Hematopoietic multipotent progenitor cell treated with erythropoietin and hydrocortisone succinate and interleukin-3 and kit ligand, for 15 days (in vitro differentiated cells): ENCODE data around the gene SGTA.

Source experiments
- DNase-seq: peaks from one replicate; pipeline ENCODE4 v3.0.0-alpha.2; 2015; ENCODE audit warnings: low spot score

SGTA gene

GRCh38 chr19:2809387-2810140 lies 26.5 kb upstream of the SGTA start:
- DNase-seq, result no peak

- DNase-seq, result no peak
Measured at GRCh38 chr19:2808129-2808941, 25.3 kb upstream of the SGTA start.

GRCh38 chr19:2807379-2808128 lies 24.5 kb upstream of the SGTA start:
- DNase-seq, result no peak

GRCh38 chr19:2806736-2807378 lies 23.8 kb upstream of the SGTA start:
- DNase-seq, result no peak

DNA sequence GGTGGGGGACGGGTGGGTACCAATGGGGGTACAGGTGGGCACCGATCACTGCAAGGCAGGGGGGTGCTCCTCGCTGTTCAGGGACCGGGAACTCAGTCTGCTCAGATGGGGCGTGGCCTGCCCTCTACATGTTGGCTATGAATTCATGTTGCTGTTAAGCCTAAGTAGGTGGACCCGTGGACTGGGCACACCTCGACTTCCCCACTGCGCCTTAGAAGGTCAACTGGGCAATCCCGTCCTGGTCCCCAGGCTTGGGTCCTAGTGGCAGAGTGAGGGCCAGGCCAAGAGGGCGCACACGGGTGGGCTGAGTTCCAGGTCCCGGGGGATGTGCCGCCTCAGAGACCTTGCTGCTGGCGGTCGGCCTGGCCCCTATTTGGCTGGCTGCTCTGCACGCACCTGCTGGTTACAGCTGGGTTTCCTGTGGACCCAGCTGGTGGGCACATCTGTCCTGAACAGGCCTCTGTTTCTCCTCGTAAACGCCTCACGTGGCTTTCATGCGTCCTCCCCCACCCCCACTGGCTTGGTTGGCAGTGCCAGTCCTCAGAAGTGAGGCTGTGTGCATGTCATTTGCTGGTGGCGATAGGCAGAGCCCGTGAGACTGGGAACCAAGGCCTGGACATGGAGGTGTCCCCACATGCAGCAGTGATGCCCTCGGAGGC lies 23.0 kb upstream of the SGTA start:
- DNase-seq, result no peak

GRCh38 chr19:2805261-2805900 lies 22.3 kb upstream of the SGTA start:
- no peak for DNase-seq

GRCh38 chr19:2804156-2805004 lies 21.3 kb upstream of the SGTA start:
- no peak for DNase-seq

DNA sequence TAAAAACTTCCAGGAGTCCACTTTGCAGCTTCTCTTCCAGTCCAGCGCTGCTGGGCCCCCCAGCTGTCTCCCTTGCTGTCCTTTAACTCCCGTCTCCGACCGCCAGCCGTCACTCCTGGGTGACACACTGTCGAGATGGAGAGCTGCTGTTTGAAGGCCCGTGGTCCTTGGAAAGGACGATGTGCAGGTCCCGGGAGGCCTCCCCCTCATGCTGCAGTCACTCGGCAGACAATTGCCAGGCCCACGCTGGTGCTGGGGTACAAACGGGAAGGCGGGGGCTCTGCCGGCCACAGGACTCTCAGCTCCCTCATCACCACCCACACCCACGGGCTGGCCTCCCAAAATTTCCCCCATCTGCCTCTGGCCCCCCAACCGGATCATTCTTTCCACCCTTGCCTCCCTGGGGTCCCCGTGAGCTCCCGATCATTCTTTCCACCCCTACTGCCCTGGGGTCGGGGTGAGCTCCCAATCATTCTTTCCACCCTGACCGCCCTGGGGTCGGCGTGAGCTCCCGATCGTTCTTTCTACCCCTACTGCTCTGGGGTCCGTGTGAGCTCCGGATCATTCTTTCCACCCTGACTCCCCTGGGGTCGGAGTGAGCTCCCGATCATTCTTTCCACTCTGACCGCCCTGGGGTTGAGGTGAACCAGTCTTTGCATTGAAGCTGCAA lies 20.5 kb upstream of the SGTA start:
- no peak for DNase-seq

GRCh38 chr19:2802826-2803225 lies 19.8 kb upstream of the SGTA start:
- no peak for DNase-seq

GRCh38 chr19:2800506-2800905 lies 17.4 kb upstream of the SGTA start:
- no peak for DNase-seq

GRCh38 chr19:2799273-2800020 lies 16.4 kb upstream of the SGTA start:
- no peak for DNase-seq

DNA sequence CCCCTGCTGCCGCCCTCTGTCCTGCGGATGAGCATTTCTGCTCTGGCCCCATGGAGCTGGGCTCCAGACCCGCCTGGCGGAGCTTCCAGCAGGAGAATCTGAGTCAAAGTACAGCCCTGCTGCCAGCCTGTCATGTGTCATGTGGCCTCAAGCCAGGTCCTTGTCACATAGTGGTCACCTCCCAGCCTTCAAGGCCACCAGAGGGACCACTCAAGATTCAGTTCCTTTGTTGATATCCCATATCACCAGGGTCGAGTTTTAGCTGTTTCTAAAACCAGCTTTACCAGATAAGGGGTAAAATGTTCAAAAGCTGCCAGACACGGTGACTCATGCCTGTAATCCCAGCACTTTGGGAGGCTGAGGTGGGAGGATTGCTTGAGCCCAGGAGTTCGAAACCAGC lies 15.7 kb upstream of the SGTA start:
- no peak for DNase-seq

- no peak for DNase-seq
Measured at GRCh38 chr19:2798158-2798685, 15.1 kb upstream of the SGTA start.

DNA sequence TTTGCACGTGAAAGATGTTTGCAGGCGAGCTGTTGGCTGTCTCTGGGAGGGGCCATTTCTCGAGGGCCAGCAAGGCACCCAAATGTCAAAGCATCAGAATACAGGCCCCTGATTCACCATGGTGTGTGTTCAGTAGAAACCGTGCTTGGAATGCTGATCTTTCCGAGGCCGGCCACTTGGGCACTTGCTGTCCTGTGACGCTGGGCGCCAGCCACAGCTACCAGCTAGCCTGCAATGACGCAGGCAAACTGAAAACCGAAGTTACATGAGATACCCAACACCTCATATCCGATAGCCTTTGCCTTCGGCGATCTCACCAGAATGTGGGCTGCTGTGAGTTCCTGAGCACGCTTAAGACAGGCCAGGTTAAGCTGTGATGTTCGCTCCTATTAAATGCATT lies 14.2 kb upstream of the SGTA start:
- DNase-seq, result no peak

DNA sequence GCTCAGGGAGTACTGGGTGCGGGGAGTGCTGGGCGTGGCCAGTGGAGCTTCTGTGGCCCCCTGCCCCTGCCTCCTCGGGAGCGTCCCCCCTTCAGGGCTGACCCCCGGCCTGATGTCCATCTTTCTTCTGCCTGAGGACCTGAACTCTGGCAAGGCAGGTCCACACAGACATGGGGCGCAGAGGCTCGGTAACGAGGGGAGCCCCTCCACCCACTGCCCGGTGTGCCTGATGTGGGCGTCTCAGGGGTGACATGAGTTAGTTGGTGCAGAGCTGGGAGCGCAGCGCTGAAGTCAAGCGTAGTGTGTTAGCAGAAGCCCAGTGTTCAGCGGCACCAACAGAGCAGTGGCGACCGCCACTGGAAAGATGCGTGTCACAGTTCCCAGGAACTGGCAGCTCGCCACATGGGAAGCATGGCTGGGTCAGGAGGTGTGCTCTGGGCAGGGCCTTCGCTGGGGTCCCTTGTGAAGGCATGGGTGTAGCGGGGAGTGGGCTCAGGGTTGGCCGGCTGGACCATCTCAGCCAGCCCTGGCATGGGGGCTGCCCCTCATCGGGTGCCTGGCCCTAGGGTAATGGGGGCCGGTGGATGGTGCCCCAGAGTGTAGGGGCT lies 13.7 kb upstream of the SGTA start:
- no peak for DNase-seq

- no peak for DNase-seq
Measured at GRCh38 chr19:2795827-2796658, 13.0 kb upstream of the SGTA start.

- no peak for DNase-seq
Measured at GRCh38 chr19:2793577-2793976, 10.5 kb upstream of the SGTA start.
